Kidney (tissue), 14 donors: ENCODE results near the gene AKAP13. TPM values are rescaled to one million over a fixed set of nuclear protein-coding genes. Genes with fewer than 3 reads are reported as not detected.

ENCODE experiments used
- DNase-seq, 5 donors: peaks; one replicate each; pipeline ENCODE4 v3.0.0-alpha.2; 2013 to 2020
- FAIRE-seq: peaks from 2 replicates; lab custom pipeline; 2012; peaks lifted over from hg19 to GRCh38; lab: Jason Lieb, UNC
- H3K27ac ChIP-seq, 2 donors: one replicate each; pipeline ENCODE4 v1.7.0; 2013; ENCODE audit warnings: low read depth in 2 of 2, low read length in 2 of 2, inconsistent platforms in 1 of 2
- H3K27me3 ChIP-seq: one replicate; pipeline ENCODE4 v1.7.1; 2013; ENCODE audit warnings: low read length, inconsistent platforms; ENCODE audit not compliant: control insufficient read depth, insufficient read depth
- H3K36me3 ChIP-seq, 3 donors: one replicate each; pipeline versions ENCODE4 v1.7.0 to v1.7.1; 2013; ENCODE audit warnings: low read length in 3 of 3, control low read depth in 1 of 3, inconsistent platforms in 1 of 3; ENCODE audit not compliant: insufficient read depth in 3 of 3, control insufficient read depth in 2 of 3
- H3K4me1 ChIP-seq, 3 donors: one replicate each; pipeline versions ENCODE4 v1.7.0 to v1.7.1; 2013; ENCODE audit warnings: low read length in 3 of 3, inconsistent platforms in 1 of 3, low read depth in 1 of 3; ENCODE audit not compliant: control insufficient read depth in 2 of 3, insufficient read depth in 2 of 3
- H3K4me3 ChIP-seq, 3 donors: one replicate each; pipeline versions ENCODE4 v1.7.0 to v1.8.1; 2013; ENCODE audit warnings: low read length in 3 of 3, control low read depth in 1 of 3, inconsistent platforms in 1 of 3
- H3K9ac ChIP-seq, 3 donors: one replicate each; pipeline versions ENCODE4 v1.7.0 to v1.7.1; 2013; ENCODE audit warnings: low read length in 3 of 3, control low read depth in 1 of 3, inconsistent platforms in 1 of 3
- H3K9me3 ChIP-seq, 3 donors: one replicate each; pipeline versions ENCODE4 v1.7.0 to v1.7.1; 2013; ENCODE audit warnings: low read length in 3 of 3, control low read depth in 1 of 3, inconsistent platforms in 1 of 3; ENCODE audit not compliant: control insufficient read depth in 2 of 3, insufficient read depth in 1 of 3
- intact Hi-C: fragments of 100-400 bp; cut with DNase I; formaldehyde crosslinking; loops from one replicate; pipeline ENCODE4 v1.11.1; 2022
- polyA plus RNA-seq: library from polyadenylated mRNA; stranded (reverse); fragments of 350-450 nt; fragmentation: Illumina TruSeq; extraction: RNeasy Lipid Tissue Mini Kit (QIAGEN cat#74804); gene quantifications from one replicate; pipeline ENCODE4 v1.2.3, GENCODE V29; 2014; ENCODE audit warnings: low read depth, low replicate concordance; ENCODE audit not compliant: insufficient read depth
- total RNA-seq: library from RNA; stranded (reverse); fragmentation: NEBNext Ultra II Directional; extraction: Animal tissue kit (Norgen Biotek cat#: 25700); gene quantifications from one replicate; pipeline ENCODE4 v1.2.1, GENCODE V29; 2021
- TF ChIP-seq, protein P1 (sequence below): IDR thresholded peaks from 3 replicates; pipeline ENCODE4 v1.5.1; 2012; ENCODE audit warnings: mild to moderate bottlenecking, moderate library complexity, borderline replicate concordance; ENCODE audit not compliant: insufficient read depth; ENCODE audit errors: extremely low read depth
- donor health status: control.
- donor health status: control.
- donor health status: control.
- donor health status: control.
- donor health status: control.
- donor health status: DM: yes; HTN: yes; CAD: no.
- donor health status: Normal renal cell carcinoma (clear cell type).

AKAP13 gene
- total and polyA plus RNA-seq, 2 donors from 2014 or later, result 18.8 to 174 TPM

DNA sequence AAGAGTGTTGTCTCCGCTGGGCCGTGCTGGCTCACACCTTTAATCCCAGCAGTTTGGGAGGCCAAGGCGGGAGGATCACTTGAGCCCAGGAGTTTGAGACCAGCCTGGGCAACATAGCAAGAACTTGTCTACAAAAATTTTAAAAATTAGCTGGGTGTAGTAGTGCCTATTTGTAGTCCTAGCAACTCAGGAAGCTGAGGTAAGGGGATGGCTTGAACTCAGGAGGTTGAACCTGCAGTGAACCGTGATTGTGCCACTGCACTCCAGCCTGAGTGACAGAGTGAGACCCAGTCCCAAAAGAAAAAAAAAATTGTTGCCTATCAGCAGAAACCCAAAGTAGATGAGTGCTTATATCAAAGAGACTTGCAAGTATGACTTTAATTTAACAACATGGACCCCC lies 12.7 kb upstream of the AKAP13 start:
- intact Hi-C loops, result no loop called here
- TF ChIP-seq, protein P1, sequence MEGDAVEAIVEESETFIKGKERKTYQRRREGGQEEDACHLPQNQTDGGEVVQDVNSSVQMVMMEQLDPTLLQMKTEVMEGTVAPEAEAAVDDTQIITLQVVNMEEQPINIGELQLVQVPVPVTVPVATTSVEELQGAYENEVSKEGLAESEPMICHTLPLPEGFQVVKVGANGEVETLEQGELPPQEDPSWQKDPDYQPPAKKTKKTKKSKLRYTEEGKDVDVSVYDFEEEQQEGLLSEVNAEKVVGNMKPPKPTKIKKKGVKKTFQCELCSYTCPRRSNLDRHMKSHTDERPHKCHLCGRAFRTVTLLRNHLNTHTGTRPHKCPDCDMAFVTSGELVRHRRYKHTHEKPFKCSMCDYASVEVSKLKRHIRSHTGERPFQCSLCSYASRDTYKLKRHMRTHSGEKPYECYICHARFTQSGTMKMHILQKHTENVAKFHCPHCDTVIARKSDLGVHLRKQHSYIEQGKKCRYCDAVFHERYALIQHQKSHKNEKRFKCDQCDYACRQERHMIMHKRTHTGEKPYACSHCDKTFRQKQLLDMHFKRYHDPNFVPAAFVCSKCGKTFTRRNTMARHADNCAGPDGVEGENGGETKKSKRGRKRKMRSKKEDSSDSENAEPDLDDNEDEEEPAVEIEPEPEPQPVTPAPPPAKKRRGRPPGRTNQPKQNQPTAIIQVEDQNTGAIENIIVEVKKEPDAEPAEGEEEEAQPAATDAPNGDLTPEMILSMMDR, result no peak
- Histone ChIP-seq H3K4me3 (no peak overlapping the region), H3K9me3 (no peaks in the 10 kb centered on the region), H3K27ac (no peak overlapping the region), H3K36me3 (no peaks in the 10 kb centered on the region), H3K9ac (no peak overlapping the region), H3K27me3 (no peaks in the 10 kb centered on the region), H3K4me1 (no peaks in the 10 kb centered on the region)
- FAIRE-seq (no peak), DNase-seq (no peak)

DNA sequence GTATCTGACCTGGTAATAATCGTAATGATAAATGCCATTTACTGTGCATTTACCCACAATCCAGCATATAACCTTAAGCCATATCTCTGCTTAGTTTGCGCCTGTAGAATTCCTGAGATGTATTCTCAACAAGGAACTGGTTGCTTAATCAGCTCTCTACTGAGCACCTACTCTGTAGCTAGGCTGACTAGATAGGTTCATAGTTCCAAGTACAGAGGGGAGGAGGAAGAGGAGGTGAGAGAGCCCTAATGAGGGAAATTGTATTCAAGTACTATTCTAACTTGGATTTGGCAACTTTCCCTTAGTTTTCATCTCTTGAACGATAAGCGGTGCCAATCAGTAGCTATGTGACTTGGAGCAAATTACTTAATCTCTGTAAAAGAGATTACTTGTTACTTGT lies 5.6 kb upstream of the AKAP13 start:
- no peaks in the 10 kb centered on the region for H3K36me3 ChIP-seq
- TF ChIP-seq, protein P1, result no peak
- DNase-seq, result no peak
- no peaks in the 10 kb centered on the region for H3K4me1 ChIP-seq
- H3K4me3 ChIP-seq, result no peak overlapping the region
- no peak overlapping the region for H3K27ac ChIP-seq
- no peak overlapping the region for H3K9ac ChIP-seq
- intact Hi-C loops, result no loop called here
- H3K27me3 ChIP-seq, result no peaks in the 10 kb centered on the region
- no peaks in the 10 kb centered on the region for H3K9me3 ChIP-seq
- no peak for FAIRE-seq

DNA sequence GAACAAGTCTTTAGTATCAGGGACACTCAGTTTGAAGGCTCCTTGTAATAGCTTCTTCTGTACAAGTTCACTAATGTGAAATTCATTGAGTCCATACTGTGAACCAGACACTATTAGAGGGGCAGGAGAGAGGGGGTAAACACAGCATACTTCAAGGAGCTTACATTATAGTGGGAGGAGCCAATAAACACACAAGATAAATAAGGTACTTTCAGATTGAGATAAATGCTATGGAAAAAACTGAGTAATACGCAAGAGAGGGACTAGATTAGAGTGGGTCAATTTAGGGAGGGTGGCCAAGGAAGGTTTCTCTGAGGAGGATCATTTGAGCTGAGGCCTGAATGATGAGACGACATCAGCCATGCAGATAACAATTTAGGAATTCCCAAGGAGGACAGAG lies 3.1 kb upstream of the AKAP13 start:
- Histone ChIP-seq H3K36me3 (no peaks in the 10 kb centered on the region), H3K4me1 (peaks cover 0 to 6% (median 0%) of the 10 kb centered on the region in 3 donors), H3K9ac (no peak overlapping the region), H3K27ac (no peak overlapping the region), H3K4me3 (no peak overlapping the region), H3K27me3 (no peaks in the 10 kb centered on the region), H3K9me3 (no peaks in the 10 kb centered on the region)
- FAIRE-seq (no peak), DNase-seq (no peak)
- intact Hi-C loops, result no loop called here
- TF ChIP-seq, protein P1, result no peak

DNA sequence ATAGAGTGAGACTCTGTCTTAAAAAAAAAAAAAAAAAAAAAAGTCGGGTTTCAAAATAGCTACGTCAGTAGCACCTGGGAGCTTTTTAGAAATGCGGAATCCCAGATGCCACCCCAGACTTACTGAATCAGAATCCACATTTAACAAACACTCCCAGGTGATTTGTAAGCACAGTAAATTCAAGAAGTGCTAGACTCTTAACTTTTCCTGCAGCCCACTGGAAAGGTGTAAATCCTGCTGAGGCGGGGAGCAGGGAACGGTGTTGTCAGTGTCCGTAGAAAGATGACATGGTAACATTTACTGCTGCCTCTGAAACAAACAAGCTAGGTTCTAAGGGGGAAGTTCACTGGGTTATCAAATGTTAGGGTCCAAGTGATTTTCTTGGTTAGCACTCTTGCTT lies 2.4 kb upstream of the AKAP13 start:
- intact Hi-C loops, result no loop called here
- no peak overlapping the region for H3K27ac ChIP-seq
- no peaks in the 10 kb centered on the region for H3K9me3 ChIP-seq
- H3K4me3 ChIP-seq, result no peak overlapping the region
- TF ChIP-seq, protein P1, result no peak
- FAIRE-seq (no peak), DNase-seq (no peak)
- peaks cover 0 to 8% (median 0%) of the 10 kb centered on the region in 3 donors for H3K4me1 ChIP-seq
- H3K36me3 ChIP-seq, result no peaks in the 10 kb centered on the region
- H3K27me3 ChIP-seq, result no peaks in the 10 kb centered on the region
- no peak overlapping the region for H3K9ac ChIP-seq
